B cell (primary cell): ENCODE measurements around the gene IL19.

ENCODE experiments used
- EZH2 ChIP-seq: IDR thresholded peaks from 2 replicates; pipeline ENCODE4 v1.6.1; 2012; ENCODE audit warnings: borderline replicate concordance, low read depth, mild to moderate bottlenecking, moderate library complexity, low read length; ENCODE audit not compliant: insufficient read depth, poor library complexity, severe bottlenecking
- TF ChIP-seq, protein P1 (sequence below): fragments of 200-600 bp; IDR thresholded peaks from one replicate; pipeline ENCODE4 v1.8.0; 2022; ENCODE audit warnings: antibody characterized with exemption, mild to moderate bottlenecking

DNA sequence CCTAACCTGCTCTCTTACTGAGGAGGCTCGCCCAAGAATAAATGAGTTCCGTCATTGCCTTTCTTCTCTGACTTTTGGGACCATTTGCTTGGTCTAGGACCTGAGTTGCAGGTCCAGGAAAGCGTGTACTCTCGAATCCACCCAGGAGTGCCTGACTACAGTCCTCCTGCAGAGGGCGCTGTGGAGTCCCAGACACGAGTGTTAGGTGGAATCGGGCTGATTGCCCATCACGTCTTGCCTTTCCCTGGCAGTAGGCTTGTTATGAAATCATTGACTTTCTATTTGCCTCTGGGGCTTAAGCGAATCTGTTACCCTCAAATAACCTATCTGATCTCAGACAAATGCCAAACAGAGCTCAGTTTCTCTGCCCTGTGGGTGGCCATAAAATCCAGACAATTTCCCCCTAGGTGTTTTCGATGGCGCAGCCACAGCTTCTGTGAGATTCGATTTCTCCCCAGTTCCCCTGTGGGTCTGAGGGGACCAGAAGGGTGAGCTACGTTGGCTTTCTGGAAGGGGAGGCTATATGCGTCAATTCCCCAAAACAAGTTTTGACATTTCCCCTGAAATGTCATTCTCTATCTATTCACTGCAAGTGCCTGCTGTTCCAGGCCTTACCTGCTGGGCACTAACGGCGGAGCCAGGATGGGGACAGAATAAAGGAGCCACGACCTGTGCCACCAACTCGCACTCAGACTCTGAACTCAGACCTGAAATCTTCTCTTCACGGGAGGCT is 94.5 kb downstream of the IL19 start, which contains the start of gene IL20:
- no peak for TF ChIP-seq EZH2
- TF ChIP-seq, protein P1, sequence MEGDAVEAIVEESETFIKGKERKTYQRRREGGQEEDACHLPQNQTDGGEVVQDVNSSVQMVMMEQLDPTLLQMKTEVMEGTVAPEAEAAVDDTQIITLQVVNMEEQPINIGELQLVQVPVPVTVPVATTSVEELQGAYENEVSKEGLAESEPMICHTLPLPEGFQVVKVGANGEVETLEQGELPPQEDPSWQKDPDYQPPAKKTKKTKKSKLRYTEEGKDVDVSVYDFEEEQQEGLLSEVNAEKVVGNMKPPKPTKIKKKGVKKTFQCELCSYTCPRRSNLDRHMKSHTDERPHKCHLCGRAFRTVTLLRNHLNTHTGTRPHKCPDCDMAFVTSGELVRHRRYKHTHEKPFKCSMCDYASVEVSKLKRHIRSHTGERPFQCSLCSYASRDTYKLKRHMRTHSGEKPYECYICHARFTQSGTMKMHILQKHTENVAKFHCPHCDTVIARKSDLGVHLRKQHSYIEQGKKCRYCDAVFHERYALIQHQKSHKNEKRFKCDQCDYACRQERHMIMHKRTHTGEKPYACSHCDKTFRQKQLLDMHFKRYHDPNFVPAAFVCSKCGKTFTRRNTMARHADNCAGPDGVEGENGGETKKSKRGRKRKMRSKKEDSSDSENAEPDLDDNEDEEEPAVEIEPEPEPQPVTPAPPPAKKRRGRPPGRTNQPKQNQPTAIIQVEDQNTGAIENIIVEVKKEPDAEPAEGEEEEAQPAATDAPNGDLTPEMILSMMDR = peak; percentile 97
